ENCODE results near the gene CARD10. TPM values are rescaled to one million over a fixed set of nuclear protein-coding genes. Genes with fewer than 3 reads are reported as not detected.

Gene CARD10
- total RNA-seq, 2 experiments from 2014 or later = 0.09 to 0.18 TPM

- no peak for TF ChIP-seq CTCF (IDR thresholded peaks at IDR 0.05)
- Mint-ChIP-seq H3K4me1 (ENCODE audit: low read depth) (no peaks in the 10 kb centered on the region), H3K4me3 (no peak overlapping the region), H3K9me3 (no peaks in the 10 kb centered on the region), H3K36me3 (ENCODE audit: low read depth) (no peaks in the 10 kb centered on the region), H3K27ac (no peak overlapping the region), H3K27me3 (no peaks in the 10 kb centered on the region)
- ATAC-seq = no peak
- ChIA-PET CTCF (interaction anchor here (1.3 to 1.6 kb wide), 2 partner anchors 10 to 84 kb away, joined by 3 to 7 read pairs; no protein-coding TSS in a partner anchor), POLR2A (no interaction called here)
- intact Hi-C loops (cut with micrococcal nuclease) = no loop called here
- no peak for DNase-seq
Measured at GRCh38 chr22:37508431-37508992, 10.7 kb downstream of the CARD10 start.

GRCh38 chr22:37507731-37508130 is 11.5 kb downstream of the CARD10 start:
- no peaks in the 10 kb centered on the region for H3K27me3 Mint-ChIP-seq
- no peaks in the 10 kb centered on the region for H3K9me3 Mint-ChIP-seq
- no peak overlapping the region for H3K4me3 Mint-ChIP-seq
- ATAC-seq (no peak), DNase-seq (no peak)
- ChIA-PET POLR2A (no interaction called here), CTCF (interaction anchor here (1.3 to 1.6 kb wide), 2 partner anchors 10 to 85 kb away, joined by 3 to 7 read pairs; no protein-coding TSS in a partner anchor)
- no peaks in the 10 kb centered on the region for H3K4me1 Mint-ChIP-seq (ENCODE audit: low read depth)
- intact Hi-C loops (cut with micrococcal nuclease) = no loop called here
- TF ChIP-seq CTCF (IDR thresholded peaks at IDR 0.05) = no peak
- no peaks in the 10 kb centered on the region for H3K36me3 Mint-ChIP-seq (ENCODE audit: low read depth)
- H3K27ac Mint-ChIP-seq = no peak overlapping the region

- no peak overlapping the region for H3K27ac Mint-ChIP-seq
- POLR2A ChIA-PET = interaction anchor here (0.5 to 1.2 kb wide), 3 partner anchors 21 to 537 kb away, joined by 3 read pairs; no protein-coding TSS in a partner anchor
- no peak for ATAC-seq
Measured at GRCh38 chr22:37505989-37506388, 13.2 kb downstream of the CARD10 start.

GRCh38 chr22:37505565-37505964 is 13.7 kb downstream of the CARD10 start:
- H3K4me1 Mint-ChIP-seq (ENCODE audit: low read depth) = peaks cover 14% of the 10 kb centered on the region
- TF ChIP-seq CTCF (IDR thresholded peaks at IDR 0.05) = no peak
- intact Hi-C loops (cut with micrococcal nuclease) = no loop called here
- no peaks in the 10 kb centered on the region for H3K27me3 Mint-ChIP-seq
- CTCF ChIA-PET = interaction anchor here (1.0 to 2.6 kb wide), 4 partner anchors 13 to 87 kb away, joined by 5 to 9 read pairs (median 6); no protein-coding TSS in a partner anchor
- H3K27ac Mint-ChIP-seq = no peak overlapping the region
- POLR2A ChIA-PET = interaction anchor here (1.0 to 1.2 kb wide), 2 partner anchors 20 to 35 kb away, joined by 3 read pairs; no protein-coding TSS in a partner anchor
- no peak overlapping the region for H3K4me3 Mint-ChIP-seq
- H3K36me3 Mint-ChIP-seq (ENCODE audit: low read depth) = no peaks in the 10 kb centered on the region
- DNase-seq (no peak), ATAC-seq (no peak)
- H3K9me3 Mint-ChIP-seq = no peaks in the 10 kb centered on the region

More at GRCh38 chr22:37505989-37506388, 13.2 kb downstream of the CARD10 start:
- no peaks in the 10 kb centered on the region for H3K27me3 Mint-ChIP-seq
- H3K9me3 Mint-ChIP-seq = no peaks in the 10 kb centered on the region
- no peak overlapping the region for H3K4me3 Mint-ChIP-seq
- CTCF ChIA-PET = interaction anchor here (1.2 to 2.6 kb wide), 6 partner anchors 14 to 86 kb away, joined by 3 to 9 read pairs (median 4); no protein-coding TSS in a partner anchor
- TF ChIP-seq CTCF (IDR thresholded peaks at IDR 0.05) = no peak
- H3K36me3 Mint-ChIP-seq (ENCODE audit: low read depth) = no peaks in the 10 kb centered on the region
- intact Hi-C loops (cut with micrococcal nuclease) = no loop called here
- no peak for DNase-seq
- peaks cover 12% of the 10 kb centered on the region for H3K4me1 Mint-ChIP-seq (ENCODE audit: low read depth)

GRCh38 chr22:37504964-37505363 is 14.3 kb downstream of the CARD10 start:
- Mint-ChIP-seq H3K27ac (no peak overlapping the region), H3K4me1 (ENCODE audit: low read depth) (peaks cover 14% of the 10 kb centered on the region), H3K4me3 (no peak overlapping the region), H3K27me3 (no peaks in the 10 kb centered on the region), H3K36me3 (ENCODE audit: low read depth) (no peaks in the 10 kb centered on the region), H3K9me3 (no peaks in the 10 kb centered on the region)
- ChIA-PET CTCF (interaction anchor here (1.0 to 2.6 kb wide), 3 partner anchors 13 to 87 kb away, joined by 5 to 9 read pairs (median 6); no protein-coding TSS in a partner anchor), POLR2A (no interaction called here)
- no peak for TF ChIP-seq CTCF (IDR thresholded peaks at IDR 0.05)
- intact Hi-C loops (cut with micrococcal nuclease) = no loop called here
- ATAC-seq (no peak), DNase-seq (no peak)

Data from activated CD8-positive, alpha-beta T cell treated with anti-CD3 and anti-CD28 coated beads for 36 hours (primary cell).